NB4 (cell line): ENCODE data around the gene DYDC2.

Source experiments
- CTCF ChIP-seq: IDR thresholded peaks from one replicate; pipeline ENCODE4 v1.5.1; 2012; ENCODE audit warnings: low read depth, low read length
- MYC ChIP-seq: IDR thresholded peaks from 2 replicates; pipeline ENCODE4 v1.6.1; 2011; ENCODE audit warnings: low read depth, low read length
- POLR2A ChIP-seq: IDR thresholded peaks from 2 replicates; pipeline ENCODE4 v1.6.1; 2011; ENCODE audit warnings: mild to moderate bottlenecking; ENCODE audit not compliant: insufficient read length; ENCODE audit errors: extremely low read depth
- TF ChIP-seq, protein P1 (sequence below): IDR thresholded peaks from 2 replicates; pipeline ENCODE4 v1.6.1; 2011; ENCODE audit warnings: low read depth, low read length

DNA sequence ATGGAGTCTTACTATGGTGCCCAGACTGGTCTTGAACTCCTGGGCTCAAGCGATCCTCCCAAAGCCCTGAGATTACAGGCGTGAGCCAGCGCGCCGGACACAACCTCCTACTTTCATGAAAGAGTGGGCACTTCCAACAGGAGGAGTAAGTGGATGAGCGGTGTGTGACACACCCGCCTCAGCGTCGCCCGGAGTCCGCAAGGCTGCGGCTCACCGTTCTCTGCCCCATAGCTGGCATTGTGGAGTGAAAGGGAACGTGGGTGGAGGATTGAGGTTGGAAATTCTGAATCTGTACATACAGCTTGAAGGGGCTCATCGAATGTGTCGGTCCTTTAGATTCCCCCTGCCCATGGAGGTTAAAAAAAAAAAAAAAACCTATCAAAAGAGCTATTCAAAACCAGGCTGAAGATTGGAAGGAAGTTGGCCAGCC lies 51.2 kb downstream of the DYDC2 start:
- no peak for TF ChIP-seq CTCF
- TF ChIP-seq POLR2A = no peak
- no peak for TF ChIP-seq MYC
- TF ChIP-seq, protein P1, sequence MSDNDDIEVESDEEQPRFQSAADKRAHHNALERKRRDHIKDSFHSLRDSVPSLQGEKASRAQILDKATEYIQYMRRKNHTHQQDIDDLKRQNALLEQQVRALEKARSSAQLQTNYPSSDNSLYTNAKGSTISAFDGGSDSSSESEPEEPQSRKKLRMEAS = no peak
